CD4-positive, alpha-beta T cell treated with Interleukin-17A for 4 hours (primary cell): ENCODE results near the gene SLC37A1.

Experiments
- DNase-seq: peaks from one replicate; pipeline ENCODE4 v3.0.0-alpha.2; 2020; ENCODE audit warnings: mixed read lengths

Gene SLC37A1

GRCh38 chr21:42546433-42546832, 32.8 kb downstream of the SLC37A1 start:
- DNase-seq = no peak

- DNase-seq = no peak
Measured at GRCh38 chr21:42547001-42547905, 33.6 kb downstream of the SLC37A1 start.

GRCh38 chr21:42547906-42548365, 34.3 kb downstream of the SLC37A1 start:
- no peak for DNase-seq

- no peak for DNase-seq
Measured at GRCh38 chr21:42548687-42549406, 35.2 kb downstream of the SLC37A1 start.

- no peak for DNase-seq
Measured at GRCh38 chr21:42550817-42551216, 37.2 kb downstream of the SLC37A1 start.

GRCh38 chr21:42552407-42553336, 39.0 kb downstream of the SLC37A1 start:
- DNase-seq = no peak

- DNase-seq = no peak
Measured at GRCh38 chr21:42553435-42553834, 39.8 kb downstream of the SLC37A1 start.

- DNase-seq = no peak
Measured at GRCh38 chr21:42554251-42554961, 40.8 kb downstream of the SLC37A1 start.

- no peak for DNase-seq
Measured at GRCh38 chr21:42555756-42556438, 42.2 kb downstream of the SLC37A1 start.

- no peak for DNase-seq
Measured at GRCh38 chr21:42556476-42556875, 42.8 kb downstream of the SLC37A1 start.

- no peak for DNase-seq
Measured at GRCh38 chr21:42556960-42557359, 43.3 kb downstream of the SLC37A1 start.

- DNase-seq = no peak
Measured at GRCh38 chr21:42557420-42557819, 43.8 kb downstream of the SLC37A1 start.

- DNase-seq = no peak
Measured at GRCh38 chr21:42558368-42558767, 44.7 kb downstream of the SLC37A1 start.

GRCh38 chr21:42558846-42559245, 45.2 kb downstream of the SLC37A1 start:
- DNase-seq = no peak

- DNase-seq = no peak
Measured at GRCh38 chr21:42559326-42559725, 45.7 kb downstream of the SLC37A1 start.

- DNase-seq = no peak
Measured at GRCh38 chr21:42560517-42561179, 47.0 kb downstream of the SLC37A1 start.

GRCh38 chr21:42561762-42562650, 48.4 kb downstream of the SLC37A1 start:
- DNase-seq = no peak

- no peak for DNase-seq
Measured at GRCh38 chr21:42562816-42563215, 49.2 kb downstream of the SLC37A1 start.

- DNase-seq = no peak
Measured at GRCh38 chr21:42563261-42563660, 49.6 kb downstream of the SLC37A1 start.

- DNase-seq = no peak
Measured at GRCh38 chr21:42563686-42564085, 50.0 kb downstream of the SLC37A1 start.
